Activated CD4-positive, alpha-beta T cell treated with anti-CD3 and anti-CD28 coated beads, Interleukin-2, amount 10 ng/mL, durations not matched to agents 7 days and 5 days (primary cell): Measurements from ENCODE around the gene PCF11. TPM values are rescaled to one million over a fixed set of nuclear protein-coding genes. Genes with fewer than 3 reads are reported as not detected.

Experiments
- CTCF ChIA-PET: fragments of 350-600 bp; sonication (Branson Sonifier 250); formaldehyde crosslinking; loops from one replicate; lab custom pipeline; 2021; ENCODE audit warnings: antibody characterized with exemption; lab: Charles Lee
- POLR2A ChIA-PET: fragments of 350-600 bp; sonication (Branson Sonifier 250); formaldehyde crosslinking; loops from one replicate; lab custom pipeline; 2021; ENCODE audit warnings: antibody characterized with exemption; lab: Charles Lee
- DNase-seq: peaks from one replicate; pipeline ENCODE4 v3.0.0-alpha.2; 2020
- H3K27ac Mint-ChIP-seq: one replicate; pipeline ENCODE4 v1.8.0; 2021; ENCODE audit warnings: mild to moderate bottlenecking, moderate library complexity, mixed read lengths
- H3K27me3 Mint-ChIP-seq: one replicate; pipeline ENCODE4 v1.8.0; 2021; ENCODE audit warnings: mixed read lengths
- H3K36me3 Mint-ChIP-seq: one replicate; pipeline ENCODE4 v1.8.0; 2021; ENCODE audit warnings: low read depth, mixed read lengths
- H3K4me1 Mint-ChIP-seq: one replicate; pipeline ENCODE4 v1.8.0; 2021; ENCODE audit warnings: mixed read lengths
- H3K4me3 Mint-ChIP-seq: one replicate; pipeline ENCODE4 v1.8.0; 2021; ENCODE audit warnings: mild to moderate bottlenecking, moderate library complexity, mixed read lengths
- H3K9me3 Mint-ChIP-seq: one replicate; pipeline ENCODE4 v1.8.0; 2021; ENCODE audit warnings: mixed read lengths
- total RNA-seq, 2 experiments: library from RNA; stranded (reverse); gene quantifications; one replicate each; pipeline ENCODE4 v1.2.3, GENCODE V29; 2021

Gene PCF11
- total RNA-seq, 2 experiments from 2014 or later, result 76.7 to 89.3 TPM

DNA sequence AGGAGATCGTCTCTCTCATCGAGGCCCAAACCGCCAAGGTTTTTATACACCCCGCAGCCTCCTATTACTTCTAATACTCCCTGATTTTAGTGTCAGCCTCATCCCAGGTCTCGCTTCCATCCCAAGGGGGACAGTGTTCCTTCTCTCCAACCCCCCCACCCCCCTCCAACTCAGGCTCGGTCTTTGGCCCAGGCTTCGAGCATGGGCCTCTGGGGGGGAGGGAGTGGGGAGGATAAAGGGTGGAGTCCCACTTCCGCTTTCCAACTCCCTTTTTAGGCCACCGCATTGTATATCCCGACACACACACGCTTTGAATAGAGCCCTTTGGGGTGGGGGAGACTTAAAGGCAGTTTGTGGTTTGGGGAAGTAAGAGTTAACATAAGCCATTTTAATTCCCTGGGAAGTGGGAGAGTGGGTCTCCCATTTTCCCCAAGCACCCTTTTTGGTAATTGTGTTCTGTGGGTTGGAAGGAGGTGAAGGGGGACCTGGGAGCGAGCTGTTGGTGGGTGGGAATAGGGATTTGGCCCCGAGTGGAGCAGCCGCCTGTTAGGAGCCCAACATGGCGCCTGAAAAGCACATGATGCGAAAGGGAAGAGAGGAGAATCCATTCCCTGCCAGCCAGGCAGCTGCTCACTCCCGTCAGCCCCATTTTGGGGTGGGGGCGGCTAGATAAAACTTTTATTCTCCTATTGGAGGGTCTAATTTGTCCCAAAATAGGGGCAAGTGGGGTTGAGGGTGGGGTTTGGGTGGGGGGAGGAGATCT, 844 bp downstream of the PCF11 start:
- peaks cover 46% of the 10 kb centered on the region for H3K36me3 Mint-ChIP-seq
- H3K4me1 Mint-ChIP-seq, result peaks cover 42% of the 10 kb centered on the region
- POLR2A ChIA-PET, result interaction anchor here (1.3 kb wide), 1 partner anchor 256 kb away, joined by 5 read pairs; the partner anchor contains the start of gene DDIAS
- no peaks in the 10 kb centered on the region for H3K9me3 Mint-ChIP-seq
- CTCF ChIA-PET, result interaction anchor here (0.8 to 1.0 kb wide), 2 partner anchors 16 to 86 kb away, joined by 3 read pairs; partner anchors contain the start of gene RAB30
- DNase-seq, result peak; percentile 55
- peak overlapping the region; percentile 100 for H3K27ac Mint-ChIP-seq
- H3K27me3 Mint-ChIP-seq, result no peaks in the 10 kb centered on the region
- H3K4me3 Mint-ChIP-seq, result peak overlapping the region; percentile 99

DNA sequence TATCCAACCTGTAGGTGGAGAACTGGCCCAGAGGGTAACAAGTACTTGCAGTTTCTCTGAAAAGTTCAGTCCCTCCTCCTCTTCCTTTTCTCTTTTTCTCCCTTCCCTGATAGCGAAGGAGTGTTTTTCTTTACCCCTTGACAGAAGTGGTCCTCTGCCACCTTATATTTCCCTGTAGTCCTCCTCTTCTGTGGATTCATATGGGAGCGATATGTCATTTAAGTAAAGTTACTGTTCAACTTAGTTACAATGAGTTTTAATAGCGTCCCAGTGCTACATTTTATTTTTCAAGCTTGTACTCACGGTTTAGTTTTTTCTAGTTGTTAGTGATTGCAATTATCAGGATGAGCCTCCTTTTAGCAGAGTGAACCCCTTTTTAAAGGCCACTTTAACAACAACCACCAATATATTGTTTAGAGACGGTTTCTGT, 1.4 kb downstream of the PCF11 start:
- Mint-ChIP-seq H3K27me3 (no peaks in the 10 kb centered on the region), H3K4me1 (peaks cover 45% of the 10 kb centered on the region), H3K27ac (peak overlapping the region; percentile 100), H3K9me3 (no peaks in the 10 kb centered on the region), H3K36me3 (peaks cover 49% of the 10 kb centered on the region), H3K4me3 (peak overlapping the region; percentile 99)
- DNase-seq, result no peak
- ChIA-PET CTCF (interaction anchor here (0.6 kb wide), 1 partner anchor 38 kb away, joined by 3 read pairs; no protein-coding TSS in a partner anchor), POLR2A (no interaction called here)

DNA sequence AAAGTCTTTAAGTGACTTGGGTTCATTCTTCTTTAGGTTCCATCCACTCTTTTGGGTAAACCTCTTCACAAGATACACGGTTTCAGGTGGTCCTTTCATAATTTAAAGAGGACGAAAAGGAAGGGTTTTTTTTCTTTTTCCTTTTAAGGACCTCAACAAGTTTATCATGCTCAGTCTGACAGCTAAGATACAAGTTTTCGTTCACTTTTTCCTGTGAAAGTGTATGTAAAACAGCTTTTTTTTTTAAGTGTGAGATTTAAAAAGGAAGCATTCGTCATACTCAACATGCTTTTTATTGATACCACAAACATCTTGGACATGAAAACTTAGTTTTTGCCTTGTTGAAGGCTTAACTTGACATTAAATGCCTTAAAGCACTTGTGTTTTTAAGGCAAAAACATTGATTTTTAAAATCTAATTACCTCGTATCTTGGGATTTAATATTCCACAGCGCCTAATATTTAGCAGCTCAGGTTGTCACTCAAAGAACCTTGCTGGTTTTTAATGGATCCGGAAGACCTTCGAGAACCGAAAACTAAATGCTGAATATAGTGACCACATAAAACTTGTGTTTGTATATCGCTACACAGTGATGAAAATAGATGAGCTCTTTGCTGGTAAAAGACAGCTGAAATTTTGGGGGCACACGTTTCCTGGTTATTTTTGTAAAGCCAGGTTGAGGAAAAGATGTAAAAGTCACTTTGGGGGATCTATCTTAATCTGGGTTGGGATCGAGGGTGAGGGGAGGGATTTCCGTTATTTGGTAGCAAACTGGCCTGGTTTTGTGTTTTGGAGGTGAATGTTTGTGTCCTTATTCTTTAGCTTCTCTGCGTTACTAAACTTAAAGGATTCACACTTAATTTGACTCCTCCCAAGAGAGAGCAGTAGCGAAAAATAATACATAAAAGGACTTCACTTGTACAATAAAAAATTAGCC, 2.3 kb downstream of the PCF11 start:
- H3K36me3 Mint-ChIP-seq, result peaks cover 52% of the 10 kb centered on the region
- DNase-seq, result no peak
- peak overlapping the region; percentile 99 for H3K4me3 Mint-ChIP-seq

DNA sequence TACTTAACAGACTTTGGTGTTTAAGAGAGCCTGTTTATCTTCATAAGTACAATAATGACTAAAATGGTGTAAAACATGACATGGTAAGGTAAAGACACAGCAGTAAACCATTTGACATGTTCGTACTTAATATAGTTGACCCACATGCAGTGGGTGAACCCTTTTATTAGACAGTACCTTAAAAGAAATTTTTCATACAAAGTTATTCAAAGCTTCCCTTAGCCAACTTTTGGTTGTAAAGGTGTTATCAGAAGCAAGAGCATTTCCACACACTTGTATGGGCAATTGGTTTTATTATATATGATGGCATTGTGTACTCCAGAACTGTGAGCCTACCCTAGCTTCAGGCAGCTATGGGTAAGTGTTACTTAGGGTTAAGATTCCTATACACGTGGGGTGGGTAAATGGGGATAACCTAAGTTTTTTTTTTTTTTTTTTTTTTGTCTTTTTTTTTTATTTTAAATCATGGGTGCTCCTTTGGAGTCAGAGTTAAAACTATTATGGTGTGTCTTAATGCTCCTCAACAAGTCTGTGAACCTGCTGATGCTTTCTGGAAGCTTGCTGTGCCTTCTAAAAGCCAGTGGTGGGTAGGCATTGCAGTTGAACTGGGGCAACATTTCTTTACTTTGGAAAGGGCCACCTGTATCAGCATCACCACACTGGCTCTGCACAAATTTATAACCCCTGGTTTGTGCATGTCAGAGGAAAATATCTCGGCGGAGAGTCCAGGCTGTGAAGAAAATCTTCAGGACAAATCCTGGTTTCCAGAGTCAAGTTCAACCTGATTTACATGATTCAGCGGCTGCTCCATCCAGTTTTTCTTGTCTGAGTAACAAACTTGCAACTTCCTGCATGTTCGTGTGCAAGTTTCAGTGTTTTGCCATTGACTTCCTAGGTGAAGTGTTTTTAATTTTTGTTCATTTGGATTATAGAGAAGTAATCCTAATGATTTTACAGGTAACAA, 3.3 kb downstream of the PCF11 start:
- ChIA-PET POLR2A (no interaction called here), CTCF (interaction anchor here (1.0 to 2.1 kb wide), 2 partner anchors 12 to 86 kb away, joined by 3 to 4 read pairs; no protein-coding TSS in a partner anchor)
- Mint-ChIP-seq H3K27me3 (no peaks in the 10 kb centered on the region), H3K4me3 (peak overlapping the region; percentile 99), H3K27ac (peak overlapping the region; percentile 100), H3K4me1 (peaks cover 48% of the 10 kb centered on the region), H3K36me3 (peaks cover 58% of the 10 kb centered on the region), H3K9me3 (no peaks in the 10 kb centered on the region)
- DNase-seq, result no peak

More for the DNA sequence above, 2.3 kb downstream of the PCF11 start:
- H3K4me1 Mint-ChIP-seq, result peaks cover 49% of the 10 kb centered on the region
- CTCF ChIA-PET, result interaction anchor here (0.6 to 2.1 kb wide), 3 partner anchors 11 to 85 kb away, joined by 3 to 4 read pairs (median 3); no protein-coding TSS in a partner anchor
- POLR2A ChIA-PET, result no interaction called here
- no peaks in the 10 kb centered on the region for H3K27me3 Mint-ChIP-seq
- peak overlapping the region; percentile 100 for H3K27ac Mint-ChIP-seq
- no peaks in the 10 kb centered on the region for H3K9me3 Mint-ChIP-seq

DNA sequence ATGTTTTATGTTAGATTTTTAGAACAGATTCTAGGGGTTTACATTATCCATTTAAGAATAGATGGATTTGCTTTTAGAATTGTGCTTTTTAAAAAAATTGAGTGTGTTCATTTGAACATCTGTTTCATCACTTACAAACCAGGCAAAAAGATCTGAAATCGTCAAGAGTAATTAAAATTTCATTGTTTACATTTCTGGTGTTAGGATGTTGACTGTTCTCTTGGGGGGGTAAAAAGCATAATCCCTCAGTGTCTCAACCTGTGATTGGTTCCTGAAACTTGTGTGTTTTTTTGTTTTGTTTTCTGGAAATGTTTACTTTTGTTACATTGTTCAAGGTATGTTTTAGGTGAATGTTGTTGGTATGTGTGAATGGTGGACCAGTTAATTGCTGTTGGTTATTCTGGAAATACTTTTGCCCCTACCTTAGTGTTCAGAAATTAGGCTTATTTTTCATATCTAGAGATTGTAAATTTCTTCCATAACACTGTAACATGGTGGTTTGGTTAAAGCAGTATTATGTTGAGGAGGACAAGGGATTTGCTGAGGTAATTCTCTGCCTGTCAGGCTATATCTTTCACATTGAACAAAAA, 4.8 kb downstream of the PCF11 start:
- H3K4me1 Mint-ChIP-seq, result peaks cover 55% of the 10 kb centered on the region
- H3K9me3 Mint-ChIP-seq, result no peaks in the 10 kb centered on the region
- ChIA-PET CTCF (interaction anchor here (1.4 to 2.1 kb wide), 2 partner anchors 14 to 20 kb away, joined by 3 to 4 read pairs; no protein-coding TSS in a partner anchor), POLR2A (no interaction called here)
- H3K27me3 Mint-ChIP-seq, result no peaks in the 10 kb centered on the region
- peak overlapping the region; percentile 77 for H3K27ac Mint-ChIP-seq
- no peak for DNase-seq
- H3K36me3 Mint-ChIP-seq, result peaks cover 72% of the 10 kb centered on the region
- peak overlapping the region; percentile 99 for H3K4me3 Mint-ChIP-seq

DNA sequence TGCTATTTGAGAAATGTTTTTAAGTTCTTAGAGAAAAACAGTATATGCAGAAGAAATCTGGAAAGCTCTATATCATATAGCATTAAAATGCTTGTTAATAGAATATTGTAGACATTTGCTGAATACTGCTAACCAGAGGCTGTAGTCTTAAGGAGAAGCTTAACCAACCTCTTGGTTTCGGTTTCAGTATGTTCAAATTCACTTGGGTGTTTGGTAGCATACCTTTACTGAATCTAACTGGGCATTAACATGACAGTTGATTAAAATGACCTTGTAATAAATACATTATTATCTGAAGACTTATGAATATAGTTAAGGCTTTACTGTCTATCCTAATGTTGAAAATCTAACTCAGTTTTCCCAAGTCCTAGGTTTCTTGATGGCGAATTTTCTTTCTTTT, 5.4 kb downstream of the PCF11 start:
- ChIA-PET POLR2A (no interaction called here), CTCF (interaction anchor here (1.4 kb wide), 1 partner anchor 19 kb away, joined by 3 read pairs; no protein-coding TSS in a partner anchor)
- DNase-seq, result no peak
- H3K36me3 Mint-ChIP-seq, result peaks cover 74% of the 10 kb centered on the region
- H3K27ac Mint-ChIP-seq, result peak overlapping the region; percentile 77
- H3K4me1 Mint-ChIP-seq, result peaks cover 56% of the 10 kb centered on the region
- H3K4me3 Mint-ChIP-seq, result peak overlapping the region; percentile 99
- no peaks in the 10 kb centered on the region for H3K27me3 Mint-ChIP-seq
- H3K9me3 Mint-ChIP-seq, result no peaks in the 10 kb centered on the region

DNA sequence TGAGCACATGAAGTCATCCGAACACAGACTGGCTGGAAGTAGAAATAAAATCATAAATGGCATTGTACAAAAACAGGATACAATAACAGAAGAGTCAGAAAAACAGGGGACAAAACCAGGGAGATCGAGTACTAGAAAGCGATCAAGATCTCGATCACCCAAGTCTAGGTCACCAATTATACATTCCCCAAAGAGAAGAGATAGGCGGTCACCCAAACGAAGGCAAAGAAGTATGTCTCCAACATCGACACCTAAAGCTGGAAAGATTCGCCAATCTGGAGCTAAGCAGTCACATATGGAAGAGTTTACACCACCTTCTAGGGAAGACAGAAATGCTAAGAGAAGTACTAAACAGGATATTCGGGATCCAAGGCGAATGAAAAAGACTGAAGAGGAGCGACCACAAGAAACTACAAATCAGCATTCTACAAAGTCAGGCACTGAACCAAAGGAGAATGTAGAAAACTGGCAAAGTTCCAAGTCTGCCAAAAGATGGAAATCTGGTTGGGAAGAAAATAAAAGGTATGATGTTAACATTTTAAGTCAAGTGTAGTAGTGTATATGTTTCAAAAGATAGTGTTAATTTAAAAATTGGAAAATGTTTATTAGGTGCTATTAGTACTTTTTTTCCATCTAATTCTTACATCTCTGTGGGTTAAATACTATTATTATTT, 9.4 kb downstream of the PCF11 start:
- Mint-ChIP-seq H3K4me3 (no peak overlapping the region), H3K27ac (peak overlapping the region; percentile 48), H3K27me3 (no peaks in the 10 kb centered on the region)

DNA sequence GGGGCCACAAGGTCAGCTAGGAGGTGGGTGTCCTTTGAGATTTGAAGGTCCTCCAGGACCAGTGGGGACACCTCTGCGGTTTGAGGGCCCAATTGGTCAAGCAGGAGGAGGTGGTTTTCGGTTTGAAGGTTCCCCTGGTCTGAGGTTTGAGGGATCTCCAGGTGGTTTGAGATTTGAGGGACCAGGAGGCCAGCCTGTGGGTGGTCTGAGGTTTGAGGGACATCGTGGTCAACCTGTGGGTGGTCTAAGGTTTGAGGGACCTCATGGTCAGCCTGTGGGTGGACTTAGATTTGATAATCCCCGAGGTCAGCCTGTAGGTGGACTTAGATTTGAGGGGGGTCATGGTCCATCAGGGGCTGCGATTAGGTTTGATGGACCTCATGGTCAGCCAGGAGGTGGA, 11.8 kb downstream of the PCF11 start:
- H3K4me3 Mint-ChIP-seq, result no peak overlapping the region

More for the DNA sequence above, 9.4 kb downstream of the PCF11 start:
- CTCF ChIA-PET, result no interaction called here
- Mint-ChIP-seq H3K9me3 (no peaks in the 10 kb centered on the region), H3K4me1 (peaks cover 76% of the 10 kb centered on the region), H3K36me3 (peaks cover 77% of the 10 kb centered on the region)
- POLR2A ChIA-PET, result no interaction called here
- no peak for DNase-seq

DNA sequence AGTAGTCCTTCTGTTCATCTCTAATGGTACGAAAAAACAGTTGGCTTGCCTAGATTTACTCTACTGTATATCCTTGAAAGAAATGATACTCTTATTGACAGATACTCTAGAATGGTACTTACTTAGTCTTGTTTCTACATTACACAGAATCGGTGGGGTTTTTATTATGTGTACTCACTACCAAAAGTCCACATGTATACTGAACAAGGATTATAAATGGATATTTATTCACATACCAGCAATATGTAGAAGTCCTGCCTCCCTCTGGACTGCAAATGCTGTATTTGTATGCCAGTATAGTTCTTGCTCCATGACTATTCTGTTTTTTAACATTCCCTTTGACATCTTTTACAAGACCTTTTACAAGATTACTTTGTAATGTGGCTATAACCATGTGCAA, 13.9 kb downstream of the PCF11 start:
- Mint-ChIP-seq H3K9me3 (no peaks in the 10 kb centered on the region), H3K4me3 (peak overlapping the region; percentile 42), H3K27me3 (no peaks in the 10 kb centered on the region), H3K4me1 (peaks cover 70% of the 10 kb centered on the region), H3K36me3 (peaks cover 78% of the 10 kb centered on the region), H3K27ac (no peak overlapping the region)
- ChIA-PET CTCF (no interaction called here), POLR2A (no interaction called here)
- no peak for DNase-seq

More for the DNA sequence above, 11.8 kb downstream of the PCF11 start:
- POLR2A ChIA-PET, result no interaction called here
- H3K27me3 Mint-ChIP-seq, result no peaks in the 10 kb centered on the region
- peaks cover 74% of the 10 kb centered on the region for H3K4me1 Mint-ChIP-seq
- H3K27ac Mint-ChIP-seq, result no peak overlapping the region
- peaks cover 80% of the 10 kb centered on the region for H3K36me3 Mint-ChIP-seq
- CTCF ChIA-PET, result interaction anchor here (0.9 kb wide), 1 partner anchor 19 kb away, joined by 3 read pairs; no protein-coding TSS in a partner anchor
- H3K9me3 Mint-ChIP-seq, result no peaks in the 10 kb centered on the region
- DNase-seq, result no peak

DNA sequence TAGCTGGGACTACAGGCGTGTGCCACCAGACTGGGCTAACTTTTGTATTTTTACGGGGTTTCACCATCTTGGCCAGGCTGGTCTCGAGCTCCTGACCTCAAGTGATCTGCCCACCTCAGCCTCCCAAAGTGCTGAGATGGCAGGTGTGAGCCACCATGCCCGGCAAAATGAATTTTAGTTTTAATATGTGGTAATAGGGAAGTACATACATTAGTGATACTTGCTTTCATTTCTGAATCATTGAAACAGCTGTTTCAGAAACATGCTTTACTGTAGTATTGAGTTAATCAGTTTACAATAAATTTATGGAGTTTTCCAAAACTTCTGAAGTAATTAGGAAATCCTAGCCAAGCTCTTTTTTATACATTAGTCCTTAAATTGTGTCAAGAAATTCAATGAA, 15.6 kb downstream of the PCF11 start:
- POLR2A ChIA-PET, result interaction anchor here (0.8 kb wide), 1 partner anchor 16 kb away, joined by 3 read pairs; no protein-coding TSS in a partner anchor
- H3K9me3 Mint-ChIP-seq, result no peaks in the 10 kb centered on the region
- no peak for DNase-seq
- H3K4me3 Mint-ChIP-seq, result no peak overlapping the region
- peaks cover 77% of the 10 kb centered on the region for H3K36me3 Mint-ChIP-seq
- H3K4me1 Mint-ChIP-seq, result peaks cover 70% of the 10 kb centered on the region
- H3K27me3 Mint-ChIP-seq, result no peaks in the 10 kb centered on the region
- CTCF ChIA-PET, result interaction anchor here (0.8 kb wide), 1 partner anchor 15 kb away, joined by 4 read pairs; no protein-coding TSS in a partner anchor
- H3K27ac Mint-ChIP-seq, result no peak overlapping the region

DNA sequence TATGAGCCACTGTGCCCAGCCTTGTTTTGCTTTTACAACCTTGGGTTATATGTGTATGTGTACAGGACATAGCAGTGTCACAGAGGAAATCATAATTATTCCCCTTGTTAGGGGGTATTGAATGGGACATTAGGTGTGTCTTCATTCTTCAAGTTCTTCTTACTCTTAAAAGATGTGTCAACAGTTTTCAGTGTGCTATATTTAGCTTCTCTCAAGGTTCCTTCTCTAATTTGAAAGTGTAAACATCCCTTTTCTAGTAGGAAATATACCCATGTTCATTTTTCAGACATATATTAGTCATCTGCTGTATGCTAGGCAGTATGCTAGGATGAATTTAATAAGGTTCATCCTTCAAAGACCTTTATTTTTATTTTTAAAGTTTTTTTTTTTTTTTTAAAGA, 17.1 kb downstream of the PCF11 start:
- H3K27me3 Mint-ChIP-seq, result no peaks in the 10 kb centered on the region
- no peak overlapping the region for H3K4me3 Mint-ChIP-seq
- no peak for DNase-seq
- H3K4me1 Mint-ChIP-seq, result peaks cover 57% of the 10 kb centered on the region
- ChIA-PET POLR2A (no interaction called here), CTCF (interaction anchor here (0.8 kb wide), 1 partner anchor 14 kb away, joined by 7 read pairs; no protein-coding TSS in a partner anchor)
- H3K27ac Mint-ChIP-seq, result no peak overlapping the region
- peaks cover 65% of the 10 kb centered on the region for H3K36me3 Mint-ChIP-seq
- no peaks in the 10 kb centered on the region for H3K9me3 Mint-ChIP-seq
